Vagina (tissue), 2 donors: ENCODE results near the gene CPSF4L.

Experiments
- CTCF ChIP-seq, 3 experiments: fragments of 450-650 bp in 2 of 3; fragments of 200-600 bp in 1 of 3; sonication (generic) in 1 of 3; IDR thresholded peaks; one replicate each; pipeline ENCODE4 v1.5.1; 2017 to 2019; ENCODE audit warnings: antibody characterized with exemption in 3 of 3, mild to moderate bottlenecking in 2 of 3, moderate library complexity in 2 of 3
- POLR2A ChIP-seq, 2 donors: fragments of 450-650 bp; IDR thresholded peaks; one replicate each; pipeline ENCODE4 v1.6.1; 2017; ENCODE audit warnings: antibody characterized with exemption in 2 of 2, mild to moderate bottlenecking in 2 of 2, moderate library complexity in 2 of 2

GRCh38 chr17:73302189-73302588, 40.5 kb upstream of the CPSF4L start:
- TF ChIP-seq CTCF (IDR thresholded peaks at IDR 0.05) (no peak), POLR2A (IDR thresholded peaks at IDR 0.05) (no peak)
